Activated CD4-positive, CD25-positive, alpha-beta regulatory T cell treated with anti-CD3 and anti-CD28 coated beads, Interleukin-2, amount 50 U/mL, for 16 hours (primary cell): ENCODE data around the gene TMEFF2.

Experiments
- DNase-seq: peaks from one replicate; pipeline ENCODE4 v3.0.0-alpha.2; 2020; ENCODE audit warnings: low read depth, low spot score

The TMEFF2 gene

GRCh38 chr2:191970867-191971266, 223.9 kb downstream of the TMEFF2 start:
- DNase-seq, result no peak

GRCh38 chr2:191968120-191968519, 226.6 kb downstream of the TMEFF2 start:
- no peak for DNase-seq

- DNase-seq, result no peak
Observed at GRCh38 chr2:191965733-191966132, 229.0 kb downstream of the TMEFF2 start.

GRCh38 chr2:191961556-191961955, 233.2 kb downstream of the TMEFF2 start:
- no peak for DNase-seq

- DNase-seq, result no peak
Observed at GRCh38 chr2:191959209-191959608, 235.5 kb downstream of the TMEFF2 start.

GRCh38 chr2:191957996-191958860, 236.5 kb downstream of the TMEFF2 start:
- no peak for DNase-seq

GRCh38 chr2:191954451-191954850, 240.3 kb downstream of the TMEFF2 start:
- no peak for DNase-seq

GRCh38 chr2:191952515-191953270, 242.0 kb downstream of the TMEFF2 start:
- no peak for DNase-seq

GRCh38 chr2:191951832-191952231, 242.9 kb downstream of the TMEFF2 start:
- DNase-seq, result no peak

GRCh38 chr2:191951376-191951775, 243.4 kb downstream of the TMEFF2 start:
- no peak for DNase-seq

- no peak for DNase-seq
Observed at GRCh38 chr2:191950132-191950874, 244.4 kb downstream of the TMEFF2 start.

GRCh38 chr2:191947235-191947634, 247.5 kb downstream of the TMEFF2 start:
- DNase-seq, result no peak

- DNase-seq, result no peak
Observed at GRCh38 chr2:191946471-191947182, 248.1 kb downstream of the TMEFF2 start.

GRCh38 chr2:191945623-191946022, 249.1 kb downstream of the TMEFF2 start:
- no peak for DNase-seq

GRCh38 chr2:191942739-191943103, 252.0 kb downstream of the TMEFF2 start:
- DNase-seq, result no peak

GRCh38 chr2:191942090-191942738, 252.5 kb downstream of the TMEFF2 start:
- no peak for DNase-seq

GRCh38 chr2:191941376-191941929, 253.3 kb downstream of the TMEFF2 start:
- no peak for DNase-seq

- DNase-seq, result no peak
Observed at GRCh38 chr2:191938779-191939178, 256.0 kb downstream of the TMEFF2 start.

GRCh38 chr2:191936882-191937405, 257.8 kb downstream of the TMEFF2 start:
- no peak for DNase-seq

- DNase-seq, result no peak
Observed at GRCh38 chr2:191935247-191935646, 259.5 kb downstream of the TMEFF2 start.
